Skeletal muscle tissue (tissue), 4 donors: ENCODE data around the gene DLG5. TPM values are rescaled to one million over a fixed set of nuclear protein-coding genes. Genes with fewer than 3 reads are reported as not detected.

Experiments used
- H3K27ac ChIP-seq: one replicate; pipeline ENCODE4 v1.7.0; 2013; ENCODE audit warnings: mild to moderate bottlenecking, low read depth, low read length, inconsistent platforms
- H3K27me3 ChIP-seq, 3 donors: one replicate each; pipeline ENCODE4 v1.7.0; 2013; ENCODE audit warnings: low read length in 3 of 3; ENCODE audit not compliant: control insufficient read depth in 3 of 3, insufficient read depth in 3 of 3
- H3K36me3 ChIP-seq, 3 donors: one replicate each; pipeline ENCODE4 v1.7.0; 2013; ENCODE audit warnings: low read length in 3 of 3; ENCODE audit not compliant: control insufficient read depth in 3 of 3, insufficient read depth in 3 of 3
- H3K4me1 ChIP-seq, 3 donors: one replicate each; pipeline ENCODE4 v1.7.0; 2013; ENCODE audit warnings: low read length in 3 of 3, mild to moderate bottlenecking in 3 of 3; ENCODE audit not compliant: control insufficient read depth in 3 of 3, insufficient read depth in 3 of 3
- H3K4me3 ChIP-seq, 3 donors: one replicate each; pipeline ENCODE4 v1.7.0; 2013; ENCODE audit warnings: low read length in 3 of 3
- H3K9ac ChIP-seq, 3 donors: one replicate each; pipeline ENCODE4 v1.7.0; 2013; ENCODE audit warnings: low read length in 3 of 3, mild to moderate bottlenecking in 3 of 3, moderate library complexity in 2 of 3, low read depth in 1 of 3
- H3K9me3 ChIP-seq, 3 donors: one replicate each; pipeline ENCODE4 v1.7.0; 2013; ENCODE audit warnings: low read length in 3 of 3; ENCODE audit not compliant: control insufficient read depth in 3 of 3
- total RNA-seq: library from RNA; depleted of rRNA; stranded (reverse); fragments of >200 nt; gene quantifications from one replicate; pipeline ENCODE4 v1.2.3, GENCODE V29; 2014
- donor health status: Osteomylitis.

Gene DLG5
- total RNA-seq, 1 donor from 2014 or later: 14.1 TPM

DNA sequence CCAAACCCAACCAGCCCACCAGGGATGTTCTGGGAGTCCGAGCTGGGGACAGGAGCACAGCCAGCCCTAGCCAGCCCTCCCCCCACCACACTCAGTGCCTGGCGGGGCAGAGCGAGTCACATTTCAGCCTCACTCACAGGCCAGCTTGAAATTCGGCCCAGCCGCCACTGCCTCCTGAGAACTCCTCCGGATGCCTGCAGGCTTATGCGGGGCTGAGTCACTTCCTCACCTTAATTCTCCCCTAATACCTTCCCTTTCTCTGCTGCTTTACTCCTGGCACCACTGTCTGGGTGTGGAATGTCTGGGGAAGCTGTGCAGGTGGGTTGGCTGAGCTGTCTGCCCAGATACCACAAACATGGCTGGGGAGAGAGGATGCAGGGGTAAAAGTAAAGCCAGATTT lies 22.6 kb upstream of the DLG5 start:
- H3K4me3 ChIP-seq: peak overlapping the region; percentile 9 to 26 (median 13)
- peak overlapping the region; percentile 32 to 65 (median 43) for H3K9ac ChIP-seq
- H3K36me3 ChIP-seq: no peaks in the 10 kb centered on the region
- H3K4me1 ChIP-seq: peaks cover 10 to 13% (median 13%) of the 10 kb centered on the region in 3 donors
- peak overlapping the region; percentile 56 for H3K27ac ChIP-seq
- no peaks in the 10 kb centered on the region for H3K9me3 ChIP-seq
- H3K27me3 ChIP-seq: no peaks in the 10 kb centered on the region

DNA sequence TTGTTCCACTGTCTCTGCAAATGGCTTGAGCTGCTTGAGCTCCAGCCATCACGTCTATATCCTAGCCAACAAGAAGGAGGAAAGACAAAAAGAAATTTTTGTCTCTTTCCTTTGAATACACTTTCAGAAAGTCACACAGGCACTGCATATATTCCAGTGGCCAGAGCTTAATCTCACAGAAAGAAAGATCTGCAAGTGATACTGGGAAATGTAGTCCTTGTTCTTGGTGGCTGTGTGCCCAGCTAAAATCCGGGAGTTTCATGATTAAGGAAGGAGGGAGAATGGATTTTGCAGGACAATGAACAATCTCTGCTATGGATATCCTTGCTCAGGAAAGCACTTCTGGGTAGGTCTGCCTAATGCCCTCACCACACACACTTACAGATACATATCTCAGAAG lies 19.5 kb upstream of the DLG5 start:
- Histone ChIP-seq H3K9me3 (no peaks in the 10 kb centered on the region), H3K9ac (no peak overlapping the region), H3K36me3 (no peaks in the 10 kb centered on the region), H3K4me3 (no peak overlapping the region), H3K4me1 (peaks cover 10 to 21% (median 17%) of the 10 kb centered on the region in 3 donors), H3K27ac (no peak overlapping the region), H3K27me3 (no peaks in the 10 kb centered on the region)

DNA sequence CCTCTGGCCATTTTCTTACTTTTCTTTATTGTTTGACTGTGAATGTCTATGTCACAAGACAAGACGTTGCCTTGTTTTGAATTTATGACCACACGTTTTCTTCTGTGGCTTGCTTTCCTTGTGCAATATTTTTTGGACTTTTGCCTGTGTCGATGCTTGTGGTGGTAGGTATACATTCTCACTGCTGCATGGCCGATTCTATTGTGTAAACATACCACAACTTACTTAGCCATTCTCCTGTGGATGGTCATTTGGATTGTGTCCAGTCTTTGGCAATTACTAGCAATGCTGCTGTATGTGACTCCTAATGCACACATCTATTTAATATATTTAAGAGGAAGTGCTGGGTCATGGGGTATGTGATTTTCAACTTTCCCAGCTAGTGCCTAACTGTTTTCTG lies 18.0 kb upstream of the DLG5 start:
- Histone ChIP-seq H3K27me3 (no peaks in the 10 kb centered on the region), H3K27ac (no peak overlapping the region), H3K9me3 (no peaks in the 10 kb centered on the region), H3K36me3 (no peaks in the 10 kb centered on the region), H3K4me3 (no peak overlapping the region), H3K4me1 (peaks cover 14 to 25% (median 21%) of the 10 kb centered on the region in 3 donors), H3K9ac (no peak overlapping the region)

DNA sequence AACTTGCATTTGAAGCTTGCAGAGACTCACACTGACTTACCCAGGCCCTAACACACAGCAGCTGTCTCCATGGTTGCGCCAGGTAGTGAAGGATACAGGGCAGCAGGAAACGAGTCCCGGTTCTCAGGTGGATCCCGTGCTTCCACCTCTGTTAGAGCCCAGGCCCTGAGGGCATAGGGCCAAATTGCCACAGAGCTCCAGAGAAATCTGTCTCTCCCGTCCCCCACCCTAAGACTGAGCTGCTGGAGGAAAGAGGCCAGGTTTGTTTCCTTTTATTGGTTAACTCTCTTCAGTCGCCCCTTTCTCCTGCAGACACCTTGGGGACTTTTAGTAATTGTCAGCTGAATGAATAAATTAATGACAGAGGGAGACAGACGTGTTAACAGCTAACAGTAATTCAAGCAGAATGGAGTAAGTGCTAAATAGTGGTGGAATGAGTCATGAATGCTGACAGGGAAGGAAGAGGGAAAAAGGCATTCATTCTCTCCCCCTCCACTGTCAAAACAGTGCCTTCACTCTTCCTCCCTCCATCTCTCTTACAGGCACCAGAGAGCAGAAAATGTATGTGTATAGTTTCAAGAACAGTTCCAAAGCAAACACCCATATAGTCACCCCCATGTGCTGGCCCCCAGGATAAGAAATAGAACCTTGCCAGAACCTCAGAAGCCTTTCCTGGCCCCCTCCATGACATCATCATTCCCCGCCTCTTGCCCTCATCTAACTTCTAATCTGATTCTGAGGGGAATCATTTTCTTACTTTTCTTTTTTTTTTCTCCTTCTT lies 16.8 kb upstream of the DLG5 start:
- Histone ChIP-seq H3K9ac (peak overlapping the region in 2 of 3 donors; percentile 50 to 61), H3K4me1 (peaks cover 6 to 17% (median 12%) of the 10 kb centered on the region in 3 donors), H3K4me3 (no peak overlapping the region), H3K9me3 (no peaks in the 10 kb centered on the region), H3K27ac (no peak overlapping the region), H3K36me3 (no peaks in the 10 kb centered on the region), H3K27me3 (no peaks in the 10 kb centered on the region)

DNA sequence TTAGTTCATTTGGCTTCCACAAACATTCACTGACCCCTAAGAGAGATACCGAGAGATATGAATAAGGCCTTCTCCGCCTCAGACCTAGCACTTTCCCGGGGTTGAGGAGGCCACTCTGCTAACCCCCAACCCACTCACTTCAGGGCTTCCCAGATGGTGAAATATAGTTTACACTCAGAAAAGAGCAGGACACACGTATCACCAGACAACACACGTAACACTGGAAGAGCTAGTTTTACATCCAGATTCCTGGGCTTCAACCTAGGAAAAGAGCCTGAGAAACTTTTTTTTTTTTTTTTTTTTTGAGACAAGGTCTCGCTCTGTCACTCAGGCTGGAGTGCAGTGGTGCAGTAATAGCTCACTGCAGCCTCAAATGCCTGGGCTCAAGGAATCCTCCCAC lies 15.2 kb upstream of the DLG5 start:
- no peak overlapping the region for H3K27ac ChIP-seq

DNA sequence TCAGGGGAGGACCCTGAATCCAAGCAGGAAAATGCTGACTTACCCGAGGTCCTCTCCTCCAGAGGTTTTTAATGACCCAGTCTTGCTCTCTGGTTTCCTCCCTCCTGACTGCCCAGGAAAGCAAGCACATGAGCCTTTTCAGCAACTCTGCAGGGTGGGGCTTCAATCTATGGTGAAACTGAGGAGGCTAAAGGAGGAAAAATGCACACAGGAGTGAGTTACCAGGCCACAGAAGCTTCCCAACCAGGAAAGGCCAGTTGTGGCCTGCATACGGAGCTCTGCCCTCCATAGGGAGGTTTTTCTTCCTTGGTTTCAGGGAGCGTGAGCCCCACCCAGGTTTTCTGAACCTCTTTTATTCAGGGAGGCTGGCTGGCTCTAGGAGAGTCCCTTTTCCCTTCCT lies 14.1 kb upstream of the DLG5 start:
- no peak overlapping the region for H3K4me3 ChIP-seq
- no peak overlapping the region for H3K9ac ChIP-seq
- no peak overlapping the region for H3K27ac ChIP-seq
- H3K27me3 ChIP-seq: no peaks in the 10 kb centered on the region
- H3K36me3 ChIP-seq: no peaks in the 10 kb centered on the region
- peaks cover 6 to 17% (median 12%) of the 10 kb centered on the region in 3 donors for H3K4me1 ChIP-seq
- no peaks in the 10 kb centered on the region for H3K9me3 ChIP-seq

More for the DNA sequence above, 15.2 kb upstream of the DLG5 start:
- no peaks in the 10 kb centered on the region for H3K9me3 ChIP-seq
- H3K4me1 ChIP-seq: peaks cover 6 to 17% (median 12%) of the 10 kb centered on the region in 3 donors
- no peak overlapping the region for H3K4me3 ChIP-seq
- no peaks in the 10 kb centered on the region for H3K27me3 ChIP-seq
- H3K9ac ChIP-seq: no peak overlapping the region
- H3K36me3 ChIP-seq: no peaks in the 10 kb centered on the region

DNA sequence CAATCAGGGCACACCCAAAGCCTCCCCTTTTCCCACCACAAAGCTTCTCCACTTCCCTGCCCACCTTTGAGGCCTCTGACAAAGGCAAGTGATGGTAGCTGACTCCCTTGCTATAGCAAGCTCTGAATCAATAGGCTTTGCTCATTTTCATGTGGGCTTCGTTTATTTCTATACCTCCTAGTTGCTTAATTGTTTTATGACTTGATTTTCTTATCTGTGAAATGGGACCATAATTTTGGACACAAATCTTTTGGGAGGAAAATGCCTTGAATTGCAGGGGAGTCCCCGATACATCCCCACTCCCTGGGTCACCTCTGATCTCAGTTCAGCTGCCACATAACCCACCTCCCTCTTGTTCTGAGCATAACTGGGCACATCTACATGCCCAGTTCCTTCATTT lies 13.7 kb upstream of the DLG5 start:
- Histone ChIP-seq H3K27me3 (no peaks in the 10 kb centered on the region), H3K9me3 (no peaks in the 10 kb centered on the region), H3K4me1 (peaks cover 6 to 17% (median 12%) of the 10 kb centered on the region in 3 donors), H3K27ac (no peak overlapping the region), H3K9ac (no peak overlapping the region), H3K4me3 (no peak overlapping the region), H3K36me3 (no peaks in the 10 kb centered on the region)

DNA sequence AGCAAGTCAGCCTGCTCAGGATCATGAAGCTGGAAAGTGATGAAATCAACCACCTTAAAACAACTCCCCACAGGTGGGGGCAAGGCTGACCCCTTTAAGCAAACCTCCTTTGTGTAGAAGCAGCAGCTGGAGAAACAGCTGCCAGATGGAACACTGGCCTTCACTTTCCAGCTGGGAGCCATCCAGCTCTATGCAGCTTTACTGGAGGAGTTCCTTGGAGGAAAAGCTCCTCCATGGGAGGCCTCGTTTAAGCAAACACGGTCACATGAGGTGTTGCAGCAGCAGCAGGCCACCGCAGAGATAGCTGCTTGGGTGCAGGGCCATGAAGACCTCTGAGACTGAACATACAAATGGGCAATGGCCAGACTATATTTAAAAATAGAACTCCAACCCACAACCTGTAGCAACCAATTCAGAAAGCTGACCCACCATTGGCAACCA lies 13.0 kb upstream of the DLG5 start:
- no peak overlapping the region for H3K27ac ChIP-seq
- no peaks in the 10 kb centered on the region for H3K9me3 ChIP-seq
- peaks cover 6 to 17% (median 12%) of the 10 kb centered on the region in 3 donors for H3K4me1 ChIP-seq
- no peaks in the 10 kb centered on the region for H3K36me3 ChIP-seq
- H3K27me3 ChIP-seq: no peaks in the 10 kb centered on the region
- no peak overlapping the region for H3K9ac ChIP-seq
- no peak overlapping the region for H3K4me3 ChIP-seq

DNA sequence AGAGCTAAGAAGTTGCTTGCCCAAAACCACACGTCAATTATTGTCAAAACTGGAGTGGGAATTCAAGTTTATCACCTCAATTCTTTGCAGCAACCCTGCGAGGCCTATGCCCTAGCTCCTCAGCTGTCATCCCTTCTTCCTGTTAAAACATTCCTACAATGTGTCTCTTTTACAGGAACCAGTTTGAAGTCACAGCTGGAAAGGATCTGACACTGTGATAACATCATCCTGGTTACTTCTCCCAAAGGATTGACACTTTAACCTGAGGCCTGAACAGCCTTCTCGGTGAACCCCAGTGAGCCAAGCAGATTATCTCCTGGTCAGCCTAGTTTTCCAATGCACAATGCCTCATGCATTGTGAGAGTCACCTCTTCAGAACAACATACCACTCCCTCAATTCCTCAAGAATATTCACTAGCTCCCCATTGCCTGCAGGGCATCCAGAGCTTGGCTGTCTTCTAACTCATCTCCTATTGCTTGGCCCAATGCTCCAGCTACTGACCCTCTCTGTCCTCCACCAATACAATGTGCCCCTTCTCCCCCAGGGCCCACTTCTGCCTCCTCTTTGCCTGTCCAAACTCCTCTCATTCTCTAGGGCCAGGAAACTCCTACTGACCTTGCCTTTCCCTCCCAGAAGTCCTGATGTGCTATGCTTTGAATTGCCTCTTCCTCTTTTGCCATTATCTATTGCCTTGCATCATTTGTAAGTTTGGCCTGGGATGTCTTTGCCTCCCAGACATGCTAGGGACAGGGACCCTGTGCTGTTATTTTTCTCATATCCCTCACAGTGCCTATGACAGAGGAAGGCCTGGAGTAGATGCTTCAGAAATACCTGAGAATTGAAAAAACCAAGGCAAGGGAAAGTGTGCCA lies 10.4 kb upstream of the DLG5 start:
- Histone ChIP-seq H3K36me3 (no peaks in the 10 kb centered on the region), H3K9ac (no peak overlapping the region), H3K4me1 (peaks cover 6 to 9% (median 8%) of the 10 kb centered on the region in 3 donors), H3K27ac (no peak overlapping the region), H3K27me3 (no peaks in the 10 kb centered on the region), H3K9me3 (no peaks in the 10 kb centered on the region), H3K4me3 (no peak overlapping the region)
